Activated naive CD4-positive, alpha-beta T cell treated with anti-CD3 and anti-CD28 coated beads, Interleukin-2, amount 10 ng/mL, durations not matched to agents 7 days and 5 days (primary cell): ENCODE measurements around the gene C4orf46.
"Not testable (repeated sequence)": the region's sequence is repeated elsewhere in the genome, so short reads cannot be mapped to it uniquely, and the experiment has no call there.

Experiments used
- CTCF ChIA-PET: fragments of 350-600 bp; sonication (Branson Sonifier 250); formaldehyde crosslinking; loops from one replicate; lab custom pipeline; 2021; ENCODE audit warnings: antibody characterized with exemption; lab: Charles Lee
- DNase-seq: peaks from one replicate; pipeline ENCODE4 v3.0.0-alpha.2; 2020
- H3K27ac Mint-ChIP-seq: one replicate; pipeline ENCODE4 v1.8.0; 2021; ENCODE audit warnings: mild to moderate bottlenecking, moderate library complexity, mixed read lengths
- H3K27me3 Mint-ChIP-seq: one replicate; pipeline ENCODE4 v1.8.0; 2021; ENCODE audit warnings: mild to moderate bottlenecking, mixed read lengths
- H3K36me3 Mint-ChIP-seq: one replicate; pipeline ENCODE4 v1.8.0; 2021; ENCODE audit warnings: mixed read lengths
- H3K4me1 Mint-ChIP-seq: one replicate; pipeline ENCODE4 v1.8.0; 2021; ENCODE audit warnings: mixed read lengths
- H3K4me3 Mint-ChIP-seq: one replicate; pipeline ENCODE4 v1.8.0; 2021; ENCODE audit warnings: mild to moderate bottlenecking, moderate library complexity, mixed read lengths
- H3K9me3 Mint-ChIP-seq: one replicate; pipeline ENCODE4 v1.8.0; 2021; ENCODE audit warnings: mixed read lengths

The C4orf46 gene

GRCh38 chr4:158669310-158669709 lies 2.4 kb downstream of the C4orf46 start:
- CTCF ChIA-PET = interaction anchor here (1.7 kb wide), 1 partner anchor 182 kb away, joined by 4 read pairs; no protein-coding TSS in a partner anchor
- Mint-ChIP-seq H3K4me3 (no peak overlapping the region), H3K9me3 (no peaks in the 10 kb centered on the region), H3K4me1 (peaks cover 31% of the 10 kb centered on the region), H3K27ac (no peak overlapping the region), H3K27me3 (peaks cover 7% of the 10 kb centered on the region), H3K36me3 (peaks cover 17% of the 10 kb centered on the region)
- DNase-seq = no peak

DNA sequence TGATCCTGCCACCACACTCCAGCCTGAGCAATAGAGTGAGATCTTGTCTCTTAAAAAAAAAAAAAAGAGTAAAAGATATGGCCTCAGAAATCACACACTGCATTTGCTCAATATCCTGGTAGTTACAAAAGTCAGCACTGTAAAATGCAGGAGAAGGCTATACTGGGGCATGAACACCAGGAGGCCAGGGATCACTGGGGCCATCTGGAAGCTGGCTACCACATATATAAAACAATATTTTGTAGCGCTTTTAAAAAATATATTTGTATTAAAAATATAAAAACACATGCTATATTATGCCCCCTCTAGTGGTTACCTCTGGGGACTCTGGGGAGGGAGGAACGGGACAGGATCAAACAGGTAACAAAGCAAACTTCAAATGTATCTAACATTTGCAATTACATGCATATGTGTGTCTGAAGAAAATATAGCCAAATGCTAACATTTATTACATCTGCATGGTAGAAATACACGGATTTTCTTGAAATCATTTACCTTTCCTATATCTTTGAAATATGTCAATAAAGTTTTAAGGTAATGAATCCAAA lies 4.0 kb downstream of the C4orf46 start:
- no peak overlapping the region for H3K27ac Mint-ChIP-seq
- H3K36me3 Mint-ChIP-seq = peaks cover 17% of the 10 kb centered on the region
- CTCF ChIA-PET = interaction anchor here (0.6 to 0.7 kb wide), 2 partner anchors 13 to 437 kb away, joined by 3 to 4 read pairs; no protein-coding TSS in a partner anchor
- no peaks in the 10 kb centered on the region for H3K9me3 Mint-ChIP-seq
- peaks cover 24% of the 10 kb centered on the region for H3K4me1 Mint-ChIP-seq
- H3K4me3 Mint-ChIP-seq = no peak overlapping the region
- peaks cover 7% of the 10 kb centered on the region for H3K27me3 Mint-ChIP-seq
- DNase-seq = peak; percentile 50

GRCh38 chr4:158666892-158667291 lies 4.8 kb downstream of the C4orf46 start:
- no peak overlapping the region for H3K4me3 Mint-ChIP-seq

DNA sequence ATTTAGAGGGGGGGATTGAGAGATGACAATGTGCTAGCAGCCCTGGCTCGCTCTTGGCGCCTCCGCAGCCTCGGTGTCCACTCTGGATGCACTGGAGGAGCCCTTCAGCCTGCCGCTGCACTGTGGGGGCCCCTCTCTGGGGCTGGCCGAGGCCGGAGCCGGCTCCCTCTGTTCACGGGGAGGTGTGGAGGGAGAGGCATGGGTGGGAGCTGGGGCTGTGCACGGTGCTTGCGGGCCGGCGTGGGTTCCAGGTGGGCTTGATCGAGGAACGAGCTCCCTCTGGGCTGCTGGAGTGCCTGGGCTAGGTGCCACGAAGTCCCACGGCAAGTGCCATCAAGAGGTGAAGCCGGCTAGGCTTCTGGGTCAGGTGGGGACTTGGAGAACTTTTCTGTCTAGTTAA lies 6.9 kb downstream of the C4orf46 start:
- CTCF ChIA-PET = no interaction called here

More at GRCh38 chr4:158666892-158667291, 4.8 kb downstream of the C4orf46 start:
- Mint-ChIP-seq H3K36me3 (peaks cover 17% of the 10 kb centered on the region), H3K27me3 (peaks cover 5% of the 10 kb centered on the region), H3K27ac (no peak overlapping the region), H3K9me3 (no peaks in the 10 kb centered on the region), H3K4me1 (peaks cover 19% of the 10 kb centered on the region)
- no peak for DNase-seq
- CTCF ChIA-PET = interaction anchor here (0.7 kb wide), 1 partner anchor 14 kb away, joined by 3 read pairs; no protein-coding TSS in a partner anchor

DNA sequence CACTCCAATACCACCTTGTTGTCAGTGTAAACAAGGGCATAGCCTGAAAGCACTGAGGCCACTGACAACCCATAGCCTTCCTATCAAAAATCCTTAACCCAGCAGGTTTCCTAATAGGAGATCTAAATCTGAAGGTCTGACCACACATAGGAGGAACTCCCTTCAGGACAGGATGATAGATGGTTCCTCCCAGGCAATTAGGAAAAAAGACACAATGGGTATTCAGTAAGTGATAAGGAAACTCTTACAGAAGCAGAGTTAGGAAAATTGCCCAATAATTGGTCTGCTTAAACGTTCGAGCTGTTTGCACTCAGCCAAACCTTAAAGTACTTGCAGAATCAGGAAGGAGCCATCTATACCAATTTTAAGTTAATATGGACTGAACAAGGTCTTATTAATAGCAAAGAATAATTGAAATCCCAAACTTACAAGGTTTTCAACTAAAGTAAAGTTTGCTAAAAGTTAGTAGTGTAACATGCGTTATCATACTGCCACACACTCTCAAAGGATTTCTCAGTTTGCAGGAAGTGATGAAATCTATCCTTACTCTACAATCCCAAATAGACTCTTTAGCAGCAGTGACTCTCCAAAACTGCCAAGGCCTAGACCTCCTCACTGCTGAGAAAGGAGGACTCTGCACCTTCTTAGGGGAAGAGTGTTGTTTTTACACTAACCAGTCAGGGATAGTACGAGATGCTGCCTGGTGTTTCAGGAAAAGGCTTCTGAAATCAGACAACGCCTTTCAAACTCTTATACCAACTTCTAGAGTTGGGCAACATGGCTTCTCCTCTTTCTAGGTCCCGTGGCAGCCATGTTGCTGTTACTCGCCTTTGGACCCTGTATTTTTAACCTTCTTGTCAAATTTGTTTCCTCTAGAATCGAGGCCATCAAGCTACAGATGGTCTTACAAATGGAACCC lies 7.7 kb downstream of the C4orf46 start:
- H3K9me3 Mint-ChIP-seq, H3K4me1 Mint-ChIP-seq, H3K27me3 Mint-ChIP-seq, CTCF ChIA-PET, H3K27ac Mint-ChIP-seq, DNase-seq, H3K4me3 Mint-ChIP-seq: not testable (repeated sequence)
- peaks cover 15% of the 10 kb centered on the region for H3K36me3 Mint-ChIP-seq

More for the DNA sequence above, 6.9 kb downstream of the C4orf46 start:
- Mint-ChIP-seq H3K4me1 (peaks cover 7% of the 10 kb centered on the region), H3K4me3 (no peak overlapping the region), H3K27me3 (peaks cover 3% of the 10 kb centered on the region), H3K27ac (no peak overlapping the region), H3K9me3 (no peaks in the 10 kb centered on the region), H3K36me3 (peaks cover 17% of the 10 kb centered on the region)
- DNase-seq = no peak

GRCh38 chr4:158663255-158663654 lies 8.4 kb downstream of the C4orf46 start:
- H3K4me1 Mint-ChIP-seq, H3K27me3 Mint-ChIP-seq, DNase-seq, H3K4me3 Mint-ChIP-seq, H3K27ac Mint-ChIP-seq, H3K9me3 Mint-ChIP-seq, CTCF ChIA-PET: not testable (repeated sequence)
- peaks cover 14% of the 10 kb centered on the region for H3K36me3 Mint-ChIP-seq

GRCh38 chr4:158657291-158657690 lies 14.4 kb downstream of the C4orf46 start:
- H3K36me3 Mint-ChIP-seq = no peaks in the 10 kb centered on the region
- peaks cover 6% of the 10 kb centered on the region for H3K27me3 Mint-ChIP-seq
- no peaks in the 10 kb centered on the region for H3K9me3 Mint-ChIP-seq
- DNase-seq = no peak
- H3K27ac Mint-ChIP-seq = no peak overlapping the region
- H3K4me3 Mint-ChIP-seq = no peak overlapping the region
- H3K4me1 Mint-ChIP-seq = peaks cover 2% of the 10 kb centered on the region
- CTCF ChIA-PET = no interaction called here

GRCh38 chr4:158656439-158656838 lies 15.2 kb downstream of the C4orf46 start:
- H3K9me3 Mint-ChIP-seq = no peaks in the 10 kb centered on the region
- H3K4me3 Mint-ChIP-seq = no peak overlapping the region
- H3K27ac Mint-ChIP-seq = no peak overlapping the region
- DNase-seq = no peak
- peaks cover 3% of the 10 kb centered on the region for H3K27me3 Mint-ChIP-seq
- H3K4me1 Mint-ChIP-seq = peaks cover 2% of the 10 kb centered on the region
- no peaks in the 10 kb centered on the region for H3K36me3 Mint-ChIP-seq
- CTCF ChIA-PET = no interaction called here

DNA sequence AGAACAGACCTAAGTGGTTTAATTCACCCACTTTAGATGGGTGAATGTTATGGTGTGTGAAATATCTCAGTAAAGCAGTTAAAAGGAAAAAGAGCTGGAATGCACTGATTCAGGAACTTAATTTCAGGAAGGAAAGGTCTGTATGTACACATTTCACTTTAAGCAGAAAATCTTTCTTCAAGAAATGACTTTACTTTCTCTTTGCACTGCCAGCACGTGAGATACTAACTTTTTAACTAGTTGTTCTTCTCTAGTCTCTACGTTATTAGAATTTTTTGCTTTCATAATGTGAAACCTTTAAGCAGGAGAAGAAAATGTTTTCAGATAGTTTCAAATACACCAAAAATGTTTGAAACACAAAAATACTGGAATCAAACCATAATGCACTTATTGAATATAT lies 18.8 kb downstream of the C4orf46 start:
- Mint-ChIP-seq H3K4me1 (peaks cover 2% of the 10 kb centered on the region), H3K27ac (no peak overlapping the region), H3K4me3 (no peak overlapping the region), H3K9me3 (no peaks in the 10 kb centered on the region), H3K36me3 (no peaks in the 10 kb centered on the region), H3K27me3 (no peaks in the 10 kb centered on the region)
- CTCF ChIA-PET = no interaction called here
- DNase-seq = no peak

DNA sequence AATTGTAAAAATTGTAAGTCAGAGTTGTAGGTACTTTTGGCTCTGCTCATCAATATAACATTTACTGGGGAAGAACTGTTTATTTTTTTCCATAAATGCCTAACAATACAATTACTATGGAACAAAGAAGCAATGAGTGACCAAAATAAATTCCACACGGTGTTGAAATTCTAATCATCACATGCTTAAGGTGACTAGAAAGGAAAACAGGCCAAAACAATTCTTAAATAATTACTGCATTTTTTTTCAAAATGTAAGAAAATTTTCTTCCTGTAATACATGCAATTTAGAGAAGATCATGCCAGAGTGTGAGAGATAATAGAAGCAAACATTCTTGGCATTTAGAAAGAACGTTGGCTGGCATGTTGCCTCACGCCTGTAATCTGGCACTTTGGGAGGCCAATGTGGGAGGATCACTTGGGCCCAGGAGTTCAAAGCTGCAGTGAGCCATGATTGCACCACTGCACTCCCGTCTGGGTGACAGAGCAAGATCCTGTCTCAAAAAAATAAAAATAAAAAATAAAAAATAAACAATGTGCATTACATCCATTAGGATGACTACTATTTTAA lies 22.5 kb downstream of the C4orf46 start:
- no peaks in the 10 kb centered on the region for H3K9me3 Mint-ChIP-seq

GRCh38 chr4:158644760-158645159 lies 26.9 kb downstream of the C4orf46 start:
- CTCF ChIA-PET = interaction anchor here (1.4 kb wide), 1 partner anchor 149 kb away, joined by 3 read pairs; no protein-coding TSS in a partner anchor
- no peaks in the 10 kb centered on the region for H3K4me1 Mint-ChIP-seq
- H3K9me3 Mint-ChIP-seq = no peaks in the 10 kb centered on the region
- no peak overlapping the region for H3K4me3 Mint-ChIP-seq
- no peaks in the 10 kb centered on the region for H3K36me3 Mint-ChIP-seq
- peaks cover under 1% of the 10 kb centered on the region for H3K27me3 Mint-ChIP-seq
- DNase-seq = no peak
- no peak overlapping the region for H3K27ac Mint-ChIP-seq

More for the DNA sequence above, 22.5 kb downstream of the C4orf46 start:
- H3K36me3 Mint-ChIP-seq = no peaks in the 10 kb centered on the region
- no peak overlapping the region for H3K27ac Mint-ChIP-seq
- no peak overlapping the region for H3K4me3 Mint-ChIP-seq
- peaks cover 2% of the 10 kb centered on the region for H3K4me1 Mint-ChIP-seq
- DNase-seq = no peak
- CTCF ChIA-PET = interaction anchor here (1.6 kb wide), 1 partner anchor 17 kb away, joined by 3 read pairs; no protein-coding TSS in a partner anchor
- no peaks in the 10 kb centered on the region for H3K27me3 Mint-ChIP-seq

GRCh38 chr4:158644356-158644755 lies 27.3 kb downstream of the C4orf46 start:
- Mint-ChIP-seq H3K9me3 (no peaks in the 10 kb centered on the region), H3K27ac (no peak overlapping the region), H3K4me1 (no peaks in the 10 kb centered on the region), H3K27me3 (peaks cover 4% of the 10 kb centered on the region), H3K4me3 (no peak overlapping the region), H3K36me3 (no peaks in the 10 kb centered on the region)
- CTCF ChIA-PET = interaction anchor here (1.4 kb wide), 1 partner anchor 149 kb away, joined by 3 read pairs; no protein-coding TSS in a partner anchor
- no peak for DNase-seq

- H3K4me1 Mint-ChIP-seq = no peaks in the 10 kb centered on the region
- H3K9me3 Mint-ChIP-seq = no peaks in the 10 kb centered on the region
- no peaks in the 10 kb centered on the region for H3K36me3 Mint-ChIP-seq
- DNase-seq = no peak
- peaks cover 8% of the 10 kb centered on the region for H3K27me3 Mint-ChIP-seq
- no peak overlapping the region for H3K27ac Mint-ChIP-seq
- no peak overlapping the region for H3K4me3 Mint-ChIP-seq
- CTCF ChIA-PET = no interaction called here
Observed at GRCh38 chr4:158636619-158637018, 35.1 kb downstream of the C4orf46 start.

DNA sequence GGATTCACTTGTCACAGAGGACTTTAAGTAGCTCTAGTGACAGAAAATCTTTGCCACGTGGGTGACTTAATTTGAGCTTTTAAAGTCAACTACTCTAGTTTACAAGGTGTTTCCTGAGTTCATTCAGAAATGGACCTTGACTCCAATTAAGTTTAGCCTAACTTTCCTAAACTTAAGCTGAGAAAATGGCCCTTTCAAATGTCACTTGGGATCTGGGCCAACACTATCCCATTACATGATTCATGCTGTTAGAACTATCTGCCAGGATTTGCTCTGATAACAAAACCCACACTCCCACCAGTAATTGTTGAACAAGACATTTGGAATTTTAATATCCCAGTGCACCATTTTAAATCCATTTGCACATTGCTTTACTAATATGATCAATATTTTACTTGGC lies 40.8 kb downstream of the C4orf46 start:
- Mint-ChIP-seq H3K4me1 (no peaks in the 10 kb centered on the region), H3K36me3 (no peaks in the 10 kb centered on the region), H3K27me3 (no peaks in the 10 kb centered on the region), H3K27ac (no peak overlapping the region), H3K9me3 (no peaks in the 10 kb centered on the region), H3K4me3 (no peak overlapping the region)
- no peak for DNase-seq
- CTCF ChIA-PET = no interaction called here
